GM12801 (cell line): Measurements from ENCODE around the gene COL4A2.

Experiments used
- CTCF ChIP-seq: IDR thresholded peaks from one replicate; pipeline ENCODE4 v1.5.1; 2011; ENCODE audit warnings: control low read depth; ENCODE audit not compliant: insufficient read length; ENCODE audit errors: extremely low read depth

Gene COL4A2

DNA sequence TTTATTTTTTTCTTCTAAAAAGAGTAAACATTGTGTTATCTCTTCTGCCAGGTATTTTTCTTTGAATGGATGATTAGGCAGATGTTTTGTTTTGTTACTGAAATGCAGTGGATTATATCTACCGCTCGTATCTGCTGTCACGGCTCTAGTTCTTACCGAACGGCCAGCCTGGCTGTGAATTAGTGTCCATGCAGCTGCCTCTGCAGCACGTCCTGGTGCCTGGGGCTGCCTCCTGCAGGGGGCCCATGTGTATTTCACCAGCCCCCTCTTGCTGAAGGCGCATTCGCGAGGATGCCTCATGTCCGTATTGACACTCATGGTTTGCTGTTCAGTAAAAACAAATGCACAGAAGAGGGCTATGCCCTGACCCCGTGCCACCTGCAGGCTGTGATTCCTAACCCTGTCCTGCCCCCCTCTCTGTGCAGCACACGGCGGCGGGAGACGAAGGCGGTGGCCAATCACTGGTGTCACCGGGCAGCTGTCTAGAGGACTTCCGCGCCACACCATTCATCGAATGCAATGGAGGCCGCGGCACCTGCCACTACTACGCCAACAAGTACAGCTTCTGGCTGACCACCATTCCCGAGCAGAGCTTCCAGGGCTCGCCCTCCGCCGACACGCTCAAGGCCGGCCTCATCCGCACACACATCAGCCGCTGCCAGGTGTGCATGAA is 204.6 kb downstream of the COL4A2 start:
- TF ChIP-seq CTCF: no peak

GRCh38 chr13:110512198-110512740 is 205.2 kb downstream of the COL4A2 start:
- TF ChIP-seq CTCF: no peak

DNA sequence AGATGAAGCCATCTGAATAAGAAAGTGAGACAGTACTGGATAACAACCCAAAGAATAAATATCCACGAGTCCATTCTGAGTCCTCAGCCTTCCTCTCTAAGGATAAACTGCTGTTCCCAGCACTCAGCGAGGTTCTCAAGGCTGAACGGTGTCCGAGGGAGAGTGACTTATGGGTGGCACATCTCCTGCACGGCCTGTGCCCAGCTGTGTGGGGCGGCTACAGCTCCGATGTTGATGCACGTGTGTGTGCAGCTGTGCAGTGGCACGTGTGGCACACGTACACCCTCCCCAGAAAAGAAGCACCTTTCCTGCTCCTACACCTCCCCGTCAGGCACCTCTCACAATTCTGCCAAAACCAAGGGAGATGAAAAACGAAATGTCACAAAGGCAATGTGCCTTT is 209.4 kb downstream of the COL4A2 start:
- TF ChIP-seq CTCF: no peak

DNA sequence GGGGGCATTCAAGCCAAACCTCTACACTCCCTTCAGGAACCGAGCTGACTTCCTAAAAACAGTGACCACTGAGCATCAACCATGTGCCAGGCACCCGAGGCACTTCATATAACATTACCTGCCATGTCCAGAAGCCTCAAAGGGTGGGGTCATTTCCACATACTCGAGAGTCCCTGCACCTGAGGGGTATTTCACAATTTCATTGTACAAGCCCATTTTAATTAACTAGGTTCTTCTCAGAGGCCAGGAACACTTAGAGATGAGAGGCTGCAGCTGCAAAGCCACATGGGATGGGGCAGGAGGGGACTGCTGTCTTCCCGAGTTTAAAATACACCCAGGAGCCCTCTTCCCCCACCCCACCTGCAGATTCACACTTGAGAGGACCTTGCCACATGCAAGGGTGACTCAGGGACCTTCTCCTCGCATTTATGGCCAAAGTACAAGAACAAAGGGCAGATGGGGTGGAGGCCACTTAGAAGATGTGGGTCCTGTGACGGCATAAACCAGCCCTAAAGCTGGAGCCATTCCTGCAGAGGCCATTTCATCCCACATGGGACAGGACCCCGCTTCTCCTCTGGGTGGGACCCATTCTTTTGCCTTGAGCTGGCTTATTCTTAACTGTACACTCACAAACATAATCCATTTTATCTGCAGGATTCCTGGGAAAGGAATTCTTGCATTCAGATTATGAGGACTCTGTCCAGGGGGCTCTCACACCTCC is 210.6 kb downstream of the COL4A2 start:
- no peak for TF ChIP-seq CTCF

- TF ChIP-seq CTCF: no peak
These were observed 211.1 kb downstream of the COL4A2 start for GRCh38 chr13:110518226-110518525.

GRCh38 chr13:110518571-110518970 is 211.5 kb downstream of the COL4A2 start:
- TF ChIP-seq CTCF: no peak

- TF ChIP-seq CTCF: no peak
These were observed 212.0 kb downstream of the COL4A2 start for GRCh38 chr13:110519046-110519445.
